AG09319 (cell line): ENCODE data around the gene CNTN1.

Source experiments
- DNase-seq: peaks from one replicate; pipeline ENCODE4 v3.0.0-alpha.2; 2010; ENCODE audit warnings: low read depth; ENCODE audit errors: extremely low read depth
- CTCF ChIP-seq: IDR thresholded peaks from 2 replicates; pipeline ENCODE4 v1.5.1; 2011; ENCODE audit warnings: low read depth, mild to moderate bottlenecking, inconsistent platforms, low read length, moderate library complexity

Gene CNTN1

GRCh38 chr12:41106315-41106714, 414.1 kb downstream of the CNTN1 start:
- DNase-seq: no peak
- TF ChIP-seq CTCF: no peak

- TF ChIP-seq CTCF: no peak
- no peak for DNase-seq
Observed at GRCh38 chr12:41108032-41108431, 415.8 kb downstream of the CNTN1 start.

GRCh38 chr12:41112903-41113302, 420.7 kb downstream of the CNTN1 start:
- DNase-seq: no peak
- TF ChIP-seq CTCF: no peak

GRCh38 chr12:41120211-41120610, 428.0 kb downstream of the CNTN1 start:
- no peak for DNase-seq
- no peak for TF ChIP-seq CTCF

GRCh38 chr12:41121374-41121773, 429.1 kb downstream of the CNTN1 start:
- no peak for TF ChIP-seq CTCF
- no peak for DNase-seq
